Stimulated activated CD8-positive, alpha-beta memory T cell treated with anti-CD3 and anti-CD28 coated beads, Interleukin-7, amount 100 ng/mL, for 4 hours (primary cell): Measurements from ENCODE around the gene PCSK5.
"Not testable (repeated sequence)": the region's sequence is repeated elsewhere in the genome, so short reads cannot be mapped to it uniquely, and the experiment has no call there.

Source experiments
- DNase-seq, 2 donors: peaks; one replicate each; pipeline ENCODE4 v3.0.0-alpha.2; 2020; ENCODE audit warnings: low read depth in 2 of 2

Gene PCSK5

GRCh38 chr9:75890472-75891276 is at the start of gene PCSK5:
PCSK5 (plus strand) TSS chr9:75890673; CDS start chr9:75891182, 509 bp downstream.
- DNase-seq = peak; percentile 75 to 78

- no peak for DNase-seq
Observed at GRCh38 chr9:75844321-75844720, 46.2 kb upstream of the PCSK5 start.

- DNase-seq = no peak
Observed at GRCh38 chr9:75845806-75846205, 44.7 kb upstream of the PCSK5 start.

GRCh38 chr9:75847085-75847484 is 43.4 kb upstream of the PCSK5 start:
- DNase-seq = no peak

DNA sequence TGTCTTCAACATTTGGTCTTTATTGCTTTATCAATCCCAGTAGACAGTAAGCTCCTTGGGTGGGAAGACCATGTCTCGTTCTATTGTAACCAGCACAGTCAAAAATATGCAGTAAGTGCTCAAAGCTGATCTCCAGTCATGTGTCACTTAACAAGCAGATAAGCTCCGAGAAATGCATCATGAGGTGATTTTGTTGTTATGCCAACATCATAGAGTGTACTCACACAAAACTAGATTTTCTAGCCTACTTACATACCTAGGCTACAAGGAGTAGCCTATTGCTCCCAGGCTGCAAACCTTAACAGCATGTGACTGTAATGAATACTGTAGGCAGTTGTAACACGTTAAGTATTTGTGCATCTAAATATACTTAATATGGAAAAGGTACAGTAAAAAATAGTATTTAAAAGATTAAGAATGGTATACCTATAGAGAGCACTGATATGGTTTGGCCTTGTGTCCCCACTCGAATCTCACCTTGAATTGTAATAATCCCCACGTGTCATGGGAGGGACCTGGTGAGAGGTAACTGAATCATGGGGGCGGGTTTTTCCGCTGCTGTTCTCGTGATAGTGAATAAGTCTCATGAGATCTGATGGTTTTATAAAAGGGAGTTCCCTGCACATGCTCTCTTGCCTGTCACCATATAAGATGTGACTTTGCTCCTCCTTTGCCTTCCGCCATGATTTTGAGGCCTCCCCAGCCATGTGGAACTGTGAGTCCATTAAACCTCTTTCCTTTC is 39.8 kb upstream of the PCSK5 start:
- DNase-seq = no peak

- DNase-seq = no peak
Observed at GRCh38 chr9:75851917-75852316, 38.6 kb upstream of the PCSK5 start.

GRCh38 chr9:75852746-75853145 is 37.7 kb upstream of the PCSK5 start:
- DNase-seq = no peak

DNA sequence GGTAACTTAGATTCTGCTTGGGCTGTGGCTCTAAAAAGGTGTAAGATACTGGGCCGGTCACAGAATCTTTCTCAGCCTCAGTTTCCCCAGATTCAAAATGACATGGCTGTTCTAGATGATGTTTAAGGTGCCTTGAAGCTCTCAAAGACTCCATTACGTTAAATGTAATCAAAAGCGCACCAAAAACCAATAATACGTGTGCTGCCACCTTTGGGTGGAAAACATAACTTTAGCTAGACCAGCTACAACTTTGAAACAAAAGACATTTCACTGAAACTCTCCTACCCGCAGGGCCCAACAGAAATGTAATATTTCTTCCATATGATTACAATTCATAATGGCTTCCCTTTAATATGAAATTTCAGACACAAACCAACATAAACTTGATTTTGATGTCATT is 35.0 kb upstream of the PCSK5 start:
- DNase-seq = no peak

GRCh38 chr9:75858497-75859092 is 31.9 kb upstream of the PCSK5 start:
- DNase-seq = no peak

GRCh38 chr9:75864266-75864665 is 26.2 kb upstream of the PCSK5 start:
- DNase-seq = no peak

- no peak for DNase-seq
Observed at GRCh38 chr9:75866273-75866871, 24.1 kb upstream of the PCSK5 start.

DNA sequence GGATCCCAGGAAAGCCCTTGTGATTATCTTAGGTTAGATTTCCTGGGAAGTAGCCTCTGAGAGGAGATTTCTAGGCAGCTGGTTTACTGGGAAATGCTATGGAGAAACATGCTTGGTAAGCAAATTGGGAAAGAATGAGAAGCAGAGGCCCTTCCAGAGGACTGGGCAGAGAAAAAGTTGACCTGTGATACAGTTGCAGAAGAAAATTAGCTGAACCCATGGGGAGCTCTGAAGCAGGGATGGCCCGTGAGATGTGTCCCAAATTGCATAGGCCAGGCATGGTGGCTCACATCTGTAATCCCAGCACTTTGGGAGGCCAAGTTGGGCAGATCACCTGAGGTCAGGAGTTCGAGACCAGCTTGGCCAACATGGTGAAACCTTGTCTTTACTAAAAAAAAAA is 21.9 kb upstream of the PCSK5 start:
- DNase-seq = not testable (repeated sequence)

DNA sequence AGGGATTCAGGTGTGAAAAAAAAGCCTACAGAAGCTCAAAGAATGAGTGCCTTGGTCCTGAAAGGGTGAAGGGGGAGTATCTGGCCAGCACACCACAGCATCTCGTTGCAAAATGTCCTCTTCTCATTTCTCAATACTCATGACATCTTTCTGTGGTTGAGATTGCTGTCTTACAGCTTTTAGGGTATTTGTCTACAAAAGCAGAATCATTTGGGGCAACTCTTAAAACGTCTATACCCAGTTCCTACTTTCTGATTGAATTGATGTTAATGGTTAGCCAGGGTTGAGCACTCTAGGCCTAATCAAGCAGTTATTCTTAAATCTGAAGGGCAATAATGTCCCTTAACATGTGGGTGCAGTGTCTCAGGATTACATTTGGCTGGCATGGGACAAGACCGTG is 21.2 kb upstream of the PCSK5 start:
- no peak for DNase-seq

- no peak for DNase-seq
Observed at GRCh38 chr9:75870450-75870849, 20.0 kb upstream of the PCSK5 start.

- DNase-seq = no peak
Observed at GRCh38 chr9:75871624-75872023, 18.8 kb upstream of the PCSK5 start.

DNA sequence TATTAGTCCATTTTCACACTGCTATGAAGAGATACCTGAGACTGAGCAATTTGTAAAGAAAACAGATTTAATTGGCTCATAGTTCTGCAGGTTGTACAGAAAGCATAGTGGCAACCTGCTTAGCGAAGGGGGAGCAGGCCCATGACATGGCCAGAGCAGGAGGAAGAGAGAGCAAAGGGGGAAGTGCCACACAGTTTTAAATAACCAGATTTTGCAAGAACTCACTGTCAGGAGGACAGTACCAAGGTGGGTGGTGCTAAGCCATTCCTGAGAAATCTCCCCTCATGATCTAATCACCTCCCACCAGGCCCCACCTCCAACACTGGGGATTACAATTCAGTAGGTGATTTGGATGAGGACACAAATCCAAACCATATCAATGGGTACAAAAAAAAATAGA is 16.8 kb upstream of the PCSK5 start:
- DNase-seq = no peak

DNA sequence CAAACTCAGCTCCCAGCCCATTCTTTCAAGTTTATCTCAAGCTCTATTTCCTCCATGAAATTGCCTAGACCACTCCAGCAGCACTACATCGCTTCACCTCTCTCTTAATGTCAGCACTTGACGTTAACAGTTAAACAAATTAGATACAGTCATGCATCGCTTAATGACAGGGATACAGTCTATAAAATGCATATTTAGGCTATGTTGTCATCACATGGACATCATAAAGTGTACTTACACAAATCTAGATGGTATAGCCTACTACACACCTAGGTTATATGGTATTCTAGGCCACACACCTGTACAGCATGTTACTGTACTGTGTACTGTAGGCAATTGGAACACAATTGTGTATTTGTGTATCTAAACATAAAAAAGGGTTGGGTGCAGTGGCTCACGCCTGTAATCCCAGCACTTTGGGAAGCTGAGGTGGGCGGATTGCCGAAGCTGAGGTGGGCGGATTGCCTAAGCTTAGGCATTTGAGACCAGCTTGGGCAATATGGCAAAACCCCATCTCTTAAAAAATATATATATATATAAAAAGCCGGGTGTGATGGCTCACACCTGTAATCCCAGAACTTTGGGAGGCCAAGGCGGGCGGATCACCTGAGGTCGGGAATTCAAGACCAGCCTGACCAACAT is 13.4 kb upstream of the PCSK5 start:
- no peak for DNase-seq

- DNase-seq = no peak
Observed at GRCh38 chr9:75878488-75878860, 12.0 kb upstream of the PCSK5 start.

DNA sequence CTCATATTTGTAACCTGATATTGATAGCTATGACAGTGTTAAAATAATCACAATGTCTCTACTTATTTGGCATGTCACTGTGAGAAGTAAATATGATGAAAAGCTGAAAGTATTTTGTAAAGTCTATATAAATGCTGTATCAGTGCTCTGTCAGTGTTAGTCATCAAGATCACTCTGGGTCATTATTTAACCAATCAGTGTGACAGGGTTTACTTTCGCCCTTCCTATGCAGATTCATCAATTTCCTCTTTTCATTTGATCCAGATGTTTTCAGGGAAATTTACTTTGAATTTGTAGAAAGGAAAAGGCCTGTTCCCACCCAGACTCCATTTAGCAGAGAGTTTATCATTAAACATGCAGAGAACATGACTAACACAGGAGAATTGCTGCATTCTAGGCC is 9.9 kb upstream of the PCSK5 start:
- DNase-seq = no peak

DNA sequence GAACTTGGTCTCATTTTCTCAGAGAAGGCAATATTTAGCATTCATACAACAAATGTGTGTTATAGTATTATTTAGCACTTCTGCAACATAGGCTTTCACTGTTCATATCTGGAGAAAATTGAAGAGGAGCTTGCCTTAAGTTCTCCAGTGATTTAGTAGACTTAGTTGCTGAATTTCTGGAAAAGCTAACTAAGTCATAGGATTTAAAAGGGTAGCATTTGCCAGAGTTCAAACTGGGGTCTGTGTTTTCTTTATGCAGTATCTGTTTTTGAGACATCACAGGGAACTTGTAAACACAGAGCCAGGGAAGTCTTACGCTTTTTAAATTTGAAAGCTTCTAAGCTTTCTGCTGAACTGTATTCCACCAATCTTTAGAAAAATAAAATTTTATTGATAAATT is 8.7 kb upstream of the PCSK5 start:
- no peak for DNase-seq

DNA sequence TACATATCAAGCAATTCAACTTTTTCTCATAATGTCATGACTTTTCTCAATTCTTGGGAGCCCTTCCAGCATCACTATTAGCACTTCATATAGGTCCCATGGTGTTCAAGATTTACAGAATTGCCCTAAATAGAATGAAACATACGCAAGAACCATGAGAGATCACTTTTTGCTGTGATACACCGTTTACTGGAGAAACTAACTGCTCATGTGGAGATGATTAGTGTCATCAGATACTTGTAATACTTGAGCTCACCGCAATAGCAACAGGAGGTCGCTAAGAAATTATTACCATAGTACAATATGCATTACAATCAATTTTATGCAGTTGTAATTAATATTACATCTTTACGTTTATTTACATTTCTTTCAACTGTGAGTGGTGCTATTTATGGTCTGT is 4.8 kb upstream of the PCSK5 start:
- DNase-seq = no peak

DNA sequence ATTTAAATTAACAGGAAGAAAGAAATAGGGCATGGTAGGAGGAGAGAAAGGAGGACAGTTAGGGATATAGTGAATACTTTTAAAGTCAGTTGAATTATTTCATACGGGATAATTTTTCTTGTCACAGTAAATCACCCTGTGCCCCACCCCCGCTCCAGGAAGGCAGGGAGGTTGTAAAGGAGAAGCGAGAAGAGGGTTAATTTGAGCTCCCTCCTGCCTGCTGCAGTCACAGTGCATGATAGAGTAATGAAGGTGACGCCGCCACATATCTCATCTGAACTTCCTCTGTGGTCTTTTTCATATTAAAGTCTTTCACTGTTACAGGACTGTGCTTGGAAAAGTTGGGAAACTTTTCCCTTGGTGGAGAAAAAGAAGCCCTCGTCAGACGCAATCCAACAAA is 896 bp upstream of the PCSK5 start:
- no peak for DNase-seq
